Common myeloid progenitor, CD34-positive (primary cell): ENCODE measurements around the gene PIAS1.

Experiments used
- CTCF ChIA-PET: fragments of 350-600 bp; sonication (Branson Sonifier 250); formaldehyde crosslinking; loops from one replicate; lab custom pipeline; 2021; ENCODE audit warnings: antibody characterized with exemption; lab: Charles Lee
- POLR2A ChIA-PET: fragments of 350-600 bp; sonication (Branson Sonifier 250); formaldehyde crosslinking; loops from one replicate; lab custom pipeline; 2021; ENCODE audit warnings: antibody characterized with exemption; lab: Charles Lee
- DNase-seq, 3 donors: peaks; one replicate each; pipeline versions ENCODE4 v3.0.0 to v3.0.0-alpha.2; 2013
- H3K27ac ChIP-seq, 2 experiments: 1 replicate in 1 of 2; 2 replicates in 1 of 2; pipeline ENCODE4 v1.7.0; 2013; ENCODE audit warnings: inconsistent platforms in 2 of 2, low read length in 2 of 2, mild to moderate bottlenecking in 2 of 2, low read depth in 1 of 2, moderate library complexity in 1 of 2; ENCODE audit not compliant: severe bottlenecking in 2 of 2, insufficient read depth in 1 of 2, poor library complexity in 1 of 2
- H3K27me3 ChIP-seq, 5 experiments: replicated peaks in 2 of 5; 1 replicate in 3 of 5; 2 replicates in 2 of 5; pipeline versions ENCODE4 v1.6.1 to v1.7.0; 2013; ENCODE audit warnings: low read length in 4 of 5, mild to moderate bottlenecking in 2 of 5, moderate library complexity in 2 of 5, inconsistent platforms in 1 of 5; ENCODE audit not compliant: insufficient read depth in 5 of 5, control insufficient read depth in 4 of 5
- H3K36me3 ChIP-seq, 4 experiments: 1 replicate in 2 of 4; 2 replicates in 2 of 4; pipeline versions ENCODE4 v1.6.1 to v1.7.0; 2013; ENCODE audit warnings: low read length in 3 of 4, control low read depth in 1 of 4, mild to moderate bottlenecking in 1 of 4; ENCODE audit not compliant: control insufficient read depth in 4 of 4, insufficient read depth in 4 of 4
- H3K4me1 ChIP-seq, 4 experiments: 1 replicate in 3 of 4; 2 replicates in 1 of 4; pipeline versions ENCODE4 v1.6.1 to v1.7.1; 2013; ENCODE audit warnings: low read length in 3 of 4, mild to moderate bottlenecking in 3 of 4, control low read depth in 1 of 4, inconsistent platforms in 1 of 4, moderate library complexity in 1 of 4; ENCODE audit not compliant: control insufficient read depth in 4 of 4, insufficient read depth in 4 of 4; ENCODE audit errors: control extremely low read depth in 1 of 4
- H3K4me3 ChIP-seq, 7 experiments: 1 replicate in 4 of 7; 2 replicates in 3 of 7; pipeline versions ENCODE4 v1.5.1 to v1.7.0; 2013; ENCODE audit warnings: mild to moderate bottlenecking in 7 of 7, low read length in 6 of 7, moderate library complexity in 6 of 7, inconsistent platforms in 2 of 7, low read depth in 2 of 7, control low read depth in 1 of 7; ENCODE audit not compliant: insufficient read depth in 4 of 7, control insufficient read depth in 1 of 7; ENCODE audit errors: extremely low read depth in 1 of 7
- H3K9me3 ChIP-seq, 5 experiments: 1 replicate in 4 of 5; 2 replicates in 1 of 5; pipeline versions ENCODE4 v1.6.1 to v1.7.1; 2013; ENCODE audit warnings: low read length in 4 of 5, mild to moderate bottlenecking in 2 of 5, inconsistent platforms in 1 of 5, low read depth in 1 of 5, moderate library complexity in 1 of 5; ENCODE audit not compliant: control insufficient read depth in 4 of 5, insufficient read depth in 2 of 5; ENCODE audit errors: control extremely low read depth in 1 of 5
- WGBS: methylation state at CpG from one replicate; pipeline ENCODE4 v1.1.5; 2013; ENCODE audit not compliant: insufficient coverage; 5-methylcytosine and 5-hydroxymethylcytosine counted together

Gene PIAS1

GRCh38 chr15:68059630-68060029, 5.5 kb downstream of the PIAS1 start:
- ChIA-PET POLR2A (no interaction called here), CTCF (no interaction called here)
- Histone ChIP-seq H3K9me3 (no peaks in the 10 kb centered on the region), H3K36me3 (no peaks in the 10 kb centered on the region), H3K27ac (no peak overlapping the region), H3K27me3 (no peaks in the 10 kb centered on the region), H3K4me1 (peaks cover 3 to 22% (median 14%) of the 10 kb centered on the region in 4 experiments), H3K4me3 (no peak overlapping the region)
- WGBS, result 100% methylated on average over 3 of the region's 6 CpGs
- no peak for DNase-seq

- H3K4me1 ChIP-seq, result peaks cover 3 to 14% (median 8%) of the 10 kb centered on the region in 4 experiments
Observed at GRCh38 chr15:68061171-68061570, 7.1 kb downstream of the PIAS1 start.

GRCh38 chr15:68061602-68062001, 7.5 kb downstream of the PIAS1 start:
- ChIA-PET CTCF (interaction anchor here (2.1 kb wide), 1 partner anchor 198 kb away, joined by 4 read pairs; no protein-coding TSS in a partner anchor), POLR2A (no interaction called here)
- H3K27me3 ChIP-seq, result no peaks in the 10 kb centered on the region
- no peak overlapping the region for H3K4me3 ChIP-seq
- 95% methylated on average over 2 of the region's 5 CpGs for WGBS
- DNase-seq, result no peak
- H3K9me3 ChIP-seq, result no peaks in the 10 kb centered on the region
- H3K4me1 ChIP-seq, result peaks cover under 1 to 10% (median 4%) of the 10 kb centered on the region in 4 experiments
- no peak overlapping the region for H3K27ac ChIP-seq
- peaks cover 0 to 2% (median 0%) of the 10 kb centered on the region in 4 experiments for H3K36me3 ChIP-seq

More at GRCh38 chr15:68061171-68061570, 7.1 kb downstream of the PIAS1 start:
- ChIA-PET POLR2A (no interaction called here), CTCF (interaction anchor here (2.1 kb wide), 1 partner anchor 198 kb away, joined by 4 read pairs; no protein-coding TSS in a partner anchor)
- DNase-seq, result no peak
- no peak overlapping the region for H3K27ac ChIP-seq
- H3K36me3 ChIP-seq, result peaks cover 0 to 1% (median 0%) of the 10 kb centered on the region in 4 experiments
- H3K4me3 ChIP-seq, result no peak overlapping the region
- no peaks in the 10 kb centered on the region for H3K9me3 ChIP-seq
- WGBS, result 100% methylated on average over 1 of the region's 2 CpGs
- H3K27me3 ChIP-seq, result no peaks in the 10 kb centered on the region

GRCh38 chr15:68062214-68062613, 8.1 kb downstream of the PIAS1 start:
- Histone ChIP-seq H3K27ac (no peak overlapping the region), H3K4me3 (no peak overlapping the region), H3K27me3 (no peaks in the 10 kb centered on the region), H3K4me1 (peaks cover 0 to 5% (median 2%) of the 10 kb centered on the region in 4 experiments), H3K36me3 (peaks cover 0 to 4% (median under 1%) of the 10 kb centered on the region in 4 experiments), H3K9me3 (no peaks in the 10 kb centered on the region)
- ChIA-PET CTCF (interaction anchor here (2.1 kb wide), 1 partner anchor 199 kb away, joined by 4 read pairs; no protein-coding TSS in a partner anchor), POLR2A (no interaction called here)
- 67% methylated on average over 1 of the region's 3 CpGs for WGBS
- no peak for DNase-seq

- Histone ChIP-seq H3K9me3 (no peaks in the 10 kb centered on the region), H3K36me3 (peaks cover under 1 to 5% (median 3%) of the 10 kb centered on the region in 4 experiments), H3K4me1 (peaks cover 0 to 4% (median 1%) of the 10 kb centered on the region in 4 experiments), H3K27me3 (no peaks in the 10 kb centered on the region), H3K27ac (no peak overlapping the region), H3K4me3 (no peak overlapping the region)
- ChIA-PET CTCF (interaction anchor here (0.9 to 1.1 kb wide), 2 partner anchors 9 to 11 kb away, joined by 3 read pairs; partner anchors contain the start of gene PIAS1), POLR2A (no interaction called here)
- DNase-seq, result no peak
Observed at GRCh38 chr15:68062946-68063465, 8.9 kb downstream of the PIAS1 start.

GRCh38 chr15:68063606-68064005, 9.5 kb downstream of the PIAS1 start:
- Histone ChIP-seq H3K27ac (no peak overlapping the region), H3K9me3 (no peaks in the 10 kb centered on the region), H3K4me1 (peaks cover 0 to 4% (median 1%) of the 10 kb centered on the region in 4 experiments), H3K4me3 (no peak overlapping the region), H3K27me3 (no peaks in the 10 kb centered on the region), H3K36me3 (peaks cover 4 to 5% (median 5%) of the 10 kb centered on the region in 4 experiments)
- POLR2A ChIA-PET, result no interaction called here
- no peak for DNase-seq
- CTCF ChIA-PET, result interaction anchor here (0.9 to 1.4 kb wide), 3 partner anchors 10 kb away, joined by 3 read pairs; partner anchors contain the start of gene PIAS1
- no CpG with 5 or more reads among the region's 3 CpGs for WGBS

- Histone ChIP-seq H3K4me3 (no peak overlapping the region), H3K9me3 (no peaks in the 10 kb centered on the region), H3K27ac (no peak overlapping the region), H3K27me3 (no peaks in the 10 kb centered on the region), H3K4me1 (peaks cover 0 to 12% (median 7%) of the 10 kb centered on the region in 4 experiments), H3K36me3 (peaks cover 0 to 2% (median 0%) of the 10 kb centered on the region in 4 experiments)
- POLR2A ChIA-PET, result no interaction called here
- CTCF ChIA-PET, result interaction anchor here (1.0 kb wide), 3 partner anchors 9 to 210 kb away, joined by 3 to 4 read pairs (median 3); no protein-coding TSS in a partner anchor
- no peak for DNase-seq
- 100% methylated on average over 5 of the region's 6 CpGs for WGBS
Observed at GRCh38 chr15:68073576-68074288, 19.6 kb downstream of the PIAS1 start.
